ENCODE data around the gene THSD7A.

THSD7A gene

DNA sequence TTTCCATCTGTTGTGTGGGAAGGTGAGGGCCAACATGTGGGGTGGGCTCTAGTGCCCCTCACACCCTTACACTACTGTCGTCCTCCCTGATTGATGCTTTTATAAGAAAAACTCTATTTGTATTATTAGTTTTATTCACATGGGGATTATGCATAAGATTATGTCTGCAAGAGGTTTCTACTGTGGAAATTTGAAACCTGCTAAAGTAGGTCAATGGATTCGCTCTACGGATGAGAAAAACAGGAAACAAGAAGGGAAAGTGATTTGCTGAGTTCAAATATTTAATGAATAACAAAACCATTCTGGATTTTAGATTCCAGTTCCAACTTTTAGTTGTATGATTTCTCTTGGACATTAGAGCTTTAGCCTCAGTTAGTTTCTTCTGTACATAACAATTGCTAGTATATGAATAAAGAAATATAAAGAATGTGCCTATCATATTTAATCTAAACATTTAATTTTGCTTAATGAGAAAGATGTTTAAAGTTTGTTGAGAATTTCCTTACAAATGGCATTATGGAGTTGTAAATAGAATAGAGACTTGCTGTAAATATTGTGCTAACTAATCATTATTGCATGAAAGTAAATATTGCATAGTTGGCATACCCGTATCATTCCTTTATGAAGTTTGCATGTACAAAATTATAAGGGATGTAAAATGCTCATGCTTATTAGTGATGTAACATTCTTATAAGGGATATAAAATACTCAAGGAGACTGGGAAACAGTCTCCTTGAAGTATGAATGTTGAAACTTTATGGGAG lies 193.8 kb downstream of the THSD7A start:
- DNase-seq (ENCODE audit: low read depth): no peak
- TF ChIP-seq, protein P1, sequence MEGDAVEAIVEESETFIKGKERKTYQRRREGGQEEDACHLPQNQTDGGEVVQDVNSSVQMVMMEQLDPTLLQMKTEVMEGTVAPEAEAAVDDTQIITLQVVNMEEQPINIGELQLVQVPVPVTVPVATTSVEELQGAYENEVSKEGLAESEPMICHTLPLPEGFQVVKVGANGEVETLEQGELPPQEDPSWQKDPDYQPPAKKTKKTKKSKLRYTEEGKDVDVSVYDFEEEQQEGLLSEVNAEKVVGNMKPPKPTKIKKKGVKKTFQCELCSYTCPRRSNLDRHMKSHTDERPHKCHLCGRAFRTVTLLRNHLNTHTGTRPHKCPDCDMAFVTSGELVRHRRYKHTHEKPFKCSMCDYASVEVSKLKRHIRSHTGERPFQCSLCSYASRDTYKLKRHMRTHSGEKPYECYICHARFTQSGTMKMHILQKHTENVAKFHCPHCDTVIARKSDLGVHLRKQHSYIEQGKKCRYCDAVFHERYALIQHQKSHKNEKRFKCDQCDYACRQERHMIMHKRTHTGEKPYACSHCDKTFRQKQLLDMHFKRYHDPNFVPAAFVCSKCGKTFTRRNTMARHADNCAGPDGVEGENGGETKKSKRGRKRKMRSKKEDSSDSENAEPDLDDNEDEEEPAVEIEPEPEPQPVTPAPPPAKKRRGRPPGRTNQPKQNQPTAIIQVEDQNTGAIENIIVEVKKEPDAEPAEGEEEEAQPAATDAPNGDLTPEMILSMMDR (IDR thresholded peaks at IDR 0.05; ENCODE audit: insufficient read depth, low read depth, low read length, missing control alignments): no peak
- H3K4me3 ChIP-seq (ENCODE audit: low read depth, low read length): no peak overlapping the region

GRCh38 chr7:11636274-11636673 lies 195.7 kb downstream of the THSD7A start:
- TF ChIP-seq, protein P1 (IDR thresholded peaks at IDR 0.05; ENCODE audit: insufficient read depth, low read depth, low read length, missing control alignments): no peak
- DNase-seq (ENCODE audit: low read depth): no peak
- H3K4me3 ChIP-seq (ENCODE audit: low read depth, low read length): no peak overlapping the region

- H3K4me3 ChIP-seq (ENCODE audit: low read depth, low read length): no peak overlapping the region
- TF ChIP-seq, protein P1 (IDR thresholded peaks at IDR 0.05; ENCODE audit: insufficient read depth, low read depth, low read length, missing control alignments): no peak
- DNase-seq (ENCODE audit: low read depth): peak; percentile 20
These were observed 198.7 kb downstream of the THSD7A start for GRCh38 chr7:11633310-11633709.

GRCh38 chr7:11630355-11630754 lies 201.6 kb downstream of the THSD7A start:
- H3K4me3 ChIP-seq (ENCODE audit: low read depth, low read length): no peak overlapping the region
- TF ChIP-seq, protein P1 (IDR thresholded peaks at IDR 0.05; ENCODE audit: insufficient read depth, low read depth, low read length, missing control alignments): no peak
- DNase-seq (ENCODE audit: low read depth): no peak

DNA sequence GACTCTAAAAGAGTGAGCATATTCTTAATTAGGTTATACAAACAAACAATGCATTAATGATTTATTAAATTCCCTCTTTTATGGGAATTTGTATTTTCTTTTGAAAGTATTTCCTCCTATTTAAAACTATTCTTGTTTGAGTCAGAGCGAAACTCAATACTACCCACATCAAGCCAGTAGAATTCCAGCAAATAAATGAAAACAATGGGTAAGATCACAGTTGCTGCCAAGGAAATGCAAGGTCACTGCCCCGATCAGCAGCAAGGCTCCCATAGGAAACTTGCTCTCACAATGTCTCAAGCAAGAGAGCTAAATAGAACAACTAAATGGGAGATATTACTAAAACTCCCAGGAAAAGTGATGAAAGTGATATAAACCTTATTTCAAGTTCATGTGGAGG lies 206.3 kb downstream of the THSD7A start:
- no peak overlapping the region for H3K4me3 ChIP-seq (ENCODE audit: low read depth, low read length)
- no peak for DNase-seq (ENCODE audit: low read depth)
- TF ChIP-seq, protein P1 (IDR thresholded peaks at IDR 0.05; ENCODE audit: insufficient read depth, low read depth, low read length, missing control alignments): no peak

DNA sequence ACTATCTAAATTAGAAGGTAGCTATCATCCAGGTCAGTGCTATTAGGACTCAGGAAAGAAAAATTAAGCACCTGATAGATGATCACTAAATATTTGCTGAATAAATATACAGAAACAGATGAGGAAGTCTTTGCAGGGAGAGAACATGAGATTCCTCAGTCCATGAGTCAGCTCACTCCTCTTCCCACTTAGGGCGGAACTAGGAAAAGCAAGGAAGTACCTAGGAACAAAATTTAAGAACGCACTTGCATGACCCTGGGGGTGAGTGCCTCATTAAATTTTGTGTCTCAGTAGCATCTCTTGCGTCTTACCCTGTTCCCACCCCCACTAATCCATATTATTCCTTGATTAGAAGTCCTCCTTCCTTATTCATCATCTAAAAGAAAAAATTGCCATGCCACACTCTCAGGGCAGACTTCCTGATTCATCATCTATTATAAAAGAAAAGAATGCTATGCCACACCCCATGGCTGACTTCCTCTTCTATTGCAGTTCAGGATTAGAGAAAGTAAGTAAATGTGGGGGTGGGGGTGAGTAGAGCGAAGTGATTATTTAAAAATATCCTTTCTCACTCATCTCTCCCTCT lies 208.8 kb downstream of the THSD7A start:
- TF ChIP-seq, protein P1 (IDR thresholded peaks at IDR 0.05; ENCODE audit: insufficient read depth, low read depth, low read length, missing control alignments): no peak
- H3K4me3 ChIP-seq (ENCODE audit: low read depth, low read length): no peak overlapping the region
- no peak for DNase-seq (ENCODE audit: low read depth)

Data from GM12865 (cell line).